Measurements from ENCODE around the gene DNAJA3. TPM values are rescaled to one million over a fixed set of nuclear protein-coding genes. Genes with fewer than 3 reads are reported as not detected.

Gene DNAJA3
- total RNA-seq, 1 experiment from 2014 or later: 56.2 TPM

DNA sequence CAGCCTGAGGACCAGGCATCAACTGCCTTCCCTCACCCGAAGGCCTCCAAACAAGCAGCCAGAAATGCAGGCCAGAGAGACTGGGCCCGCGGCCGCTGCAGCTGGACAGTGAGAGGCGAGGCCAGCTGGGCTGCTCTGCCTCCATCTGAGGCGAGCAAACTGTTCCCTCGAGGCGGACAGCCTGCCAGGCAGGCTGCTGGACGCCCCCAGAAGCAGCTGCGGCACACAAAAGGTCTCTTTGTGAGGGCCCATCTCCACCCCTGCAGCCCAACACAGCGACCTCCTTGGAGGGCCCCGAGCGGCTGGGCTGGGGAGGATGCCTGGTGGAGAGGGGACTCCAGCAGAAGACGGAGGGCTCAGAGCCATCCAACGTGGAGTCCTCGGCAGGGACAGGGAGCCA is 14.0 kb upstream of the DNAJA3 start:
- Histone ChIP-seq H2BK5ac (ENCODE audit: insufficient read length, low read length) (no peak overlapping the region), H3K23me2 (ENCODE audit: insufficient read length, low read depth, low read length, poor library complexity, severe bottlenecking) (no peaks in the 10 kb centered on the region), H3K9me3 (ENCODE audit: control insufficient read depth, low read depth, low read length) (no peaks in the 10 kb centered on the region), H2BK20ac (ENCODE audit: low read depth, low read length, poor library complexity, severe bottlenecking) (no peak overlapping the region), H4K5ac (ENCODE audit: insufficient read length, low read depth, low read length) (no peak overlapping the region), H3K18ac (ENCODE audit: insufficient read length, low read depth, low read length) (no peak overlapping the region), H3T11ph (ENCODE audit: low read length) (no peak overlapping the region), H4K8ac (replicated peaks; ENCODE audit: insufficient read length, low read depth, low read length) (no peak overlapping the region), H3K79me2 (ENCODE audit: insufficient read depth, low read length) (no peaks in the 10 kb centered on the region), H2BK12ac (ENCODE audit: insufficient read length, low read depth, low read length) (no peak overlapping the region), H3K56ac (ENCODE audit: insufficient read length, low read depth, low read length) (no peak overlapping the region), H3K23ac (ENCODE audit: insufficient read length, low read depth, low read length) (no peak overlapping the region), H2BK120ac (ENCODE audit: low read depth, low read length, poor library complexity, severe bottlenecking) (no peak overlapping the region), H2BK15ac (ENCODE audit: low read depth, low read length) (no peak overlapping the region), H3K4me1 (ENCODE audit: insufficient read depth, low read length) (no peaks in the 10 kb centered on the region; the same call in 1 of the 2 replicates), H3K79me1 (ENCODE audit: insufficient read depth, low read depth, low read length, poor library complexity, severe bottlenecking) (no peaks in the 10 kb centered on the region), H3K27ac (ENCODE audit: insufficient read length, low read depth, low read length) (no peak overlapping the region), H4K20me1 (ENCODE audit: control insufficient read depth, insufficient read depth, insufficient read length) (no peaks in the 10 kb centered on the region), H3K4ac (ENCODE audit: low read depth, low read length) (no peak overlapping the region), H2AFZ (ENCODE audit: low read length) (no peak overlapping the region), H2AK5ac (ENCODE audit: insufficient read length, low read length) (no peak overlapping the region), H3K27me3 (ENCODE audit: insufficient read depth, low read length) (no peaks in the 10 kb centered on the region), H3K14ac (ENCODE audit: insufficient read depth, low read length) (no peak overlapping the region), H4K91ac (ENCODE audit: insufficient read length, low read depth, low read length) (no peak overlapping the region), H3K9ac (ENCODE audit: extremely low read depth, insufficient read length, low read length) (no peak overlapping the region), H3K4me2 (ENCODE audit: insufficient read depth, insufficient read length, low read length) (no peak overlapping the region)
- no peak overlapping the region; a peak in 1 of 7 replicates for H3K27ac Mint-ChIP-seq
- 0 out of 5 replicates have a peak overlapping the region, but pooled peaks of 1 of the 2 experiments have one; percentile 34 for H3K4me3 Mint-ChIP-seq
- peaks cover 8% of the 10 kb centered on the region in 2 experiments for H3K4me1 Mint-ChIP-seq
- DNase-seq: no peak
- H3K27me3 Mint-ChIP-seq (ENCODE audit: low read depth): no peaks in the 10 kb centered on the region; the same call in 1 of the 2 replicates
- peaks cover 0 to 6% (median 4%) of the 10 kb centered on the region in 3 experiments; a peak in 3 of 7 replicates for H3K36me3 Mint-ChIP-seq (ENCODE audit: insufficient read depth in 1 of 3, low read depth in 3 of 3)
- WGBS (ENCODE audit: extremely low coverage, insufficient read length, low lambda C conversion rate): no CpG with 5 or more reads among the region's 16 CpGs
- H3K9me3 Mint-ChIP-seq: 0 out of 5 replicates have a peak, but pooled peaks cover 0 to 1% of the 10 kb centered on the region in 2 experiments
- TF ChIP-seq, protein P1, sequence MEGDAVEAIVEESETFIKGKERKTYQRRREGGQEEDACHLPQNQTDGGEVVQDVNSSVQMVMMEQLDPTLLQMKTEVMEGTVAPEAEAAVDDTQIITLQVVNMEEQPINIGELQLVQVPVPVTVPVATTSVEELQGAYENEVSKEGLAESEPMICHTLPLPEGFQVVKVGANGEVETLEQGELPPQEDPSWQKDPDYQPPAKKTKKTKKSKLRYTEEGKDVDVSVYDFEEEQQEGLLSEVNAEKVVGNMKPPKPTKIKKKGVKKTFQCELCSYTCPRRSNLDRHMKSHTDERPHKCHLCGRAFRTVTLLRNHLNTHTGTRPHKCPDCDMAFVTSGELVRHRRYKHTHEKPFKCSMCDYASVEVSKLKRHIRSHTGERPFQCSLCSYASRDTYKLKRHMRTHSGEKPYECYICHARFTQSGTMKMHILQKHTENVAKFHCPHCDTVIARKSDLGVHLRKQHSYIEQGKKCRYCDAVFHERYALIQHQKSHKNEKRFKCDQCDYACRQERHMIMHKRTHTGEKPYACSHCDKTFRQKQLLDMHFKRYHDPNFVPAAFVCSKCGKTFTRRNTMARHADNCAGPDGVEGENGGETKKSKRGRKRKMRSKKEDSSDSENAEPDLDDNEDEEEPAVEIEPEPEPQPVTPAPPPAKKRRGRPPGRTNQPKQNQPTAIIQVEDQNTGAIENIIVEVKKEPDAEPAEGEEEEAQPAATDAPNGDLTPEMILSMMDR (conservative IDR thresholded peaks at IDR 0.05): no peak

Measured in H9 (cell line).